Mammary epithelial cell (primary cell): ENCODE results near the gene DLK2.

Experiments used
- EZH2 ChIP-seq: IDR thresholded peaks from 2 replicates; pipeline ENCODE4 v1.6.1; 2012; ENCODE audit warnings: low read length, inconsistent platforms, borderline replicate concordance
- TF ChIP-seq, protein P1 (sequence below), 2 donors: IDR thresholded peaks in 1 of 2; conservative IDR thresholded peaks in 1 of 2; 2 replicates each; pipeline ENCODE4 v1.5.1; 2011 to 2012; ENCODE audit warnings: inconsistent platforms in 2 of 2, low read length in 2 of 2, mild to moderate bottlenecking in 2 of 2, control low read depth in 1 of 2, low read depth in 1 of 2; ENCODE audit not compliant: insufficient read depth in 1 of 2; ENCODE audit errors: extremely low read depth in 1 of 2

GRCh38 chr6:43464337-43464736 is 9.0 kb upstream of the DLK2 start:
- TF ChIP-seq, protein P1, sequence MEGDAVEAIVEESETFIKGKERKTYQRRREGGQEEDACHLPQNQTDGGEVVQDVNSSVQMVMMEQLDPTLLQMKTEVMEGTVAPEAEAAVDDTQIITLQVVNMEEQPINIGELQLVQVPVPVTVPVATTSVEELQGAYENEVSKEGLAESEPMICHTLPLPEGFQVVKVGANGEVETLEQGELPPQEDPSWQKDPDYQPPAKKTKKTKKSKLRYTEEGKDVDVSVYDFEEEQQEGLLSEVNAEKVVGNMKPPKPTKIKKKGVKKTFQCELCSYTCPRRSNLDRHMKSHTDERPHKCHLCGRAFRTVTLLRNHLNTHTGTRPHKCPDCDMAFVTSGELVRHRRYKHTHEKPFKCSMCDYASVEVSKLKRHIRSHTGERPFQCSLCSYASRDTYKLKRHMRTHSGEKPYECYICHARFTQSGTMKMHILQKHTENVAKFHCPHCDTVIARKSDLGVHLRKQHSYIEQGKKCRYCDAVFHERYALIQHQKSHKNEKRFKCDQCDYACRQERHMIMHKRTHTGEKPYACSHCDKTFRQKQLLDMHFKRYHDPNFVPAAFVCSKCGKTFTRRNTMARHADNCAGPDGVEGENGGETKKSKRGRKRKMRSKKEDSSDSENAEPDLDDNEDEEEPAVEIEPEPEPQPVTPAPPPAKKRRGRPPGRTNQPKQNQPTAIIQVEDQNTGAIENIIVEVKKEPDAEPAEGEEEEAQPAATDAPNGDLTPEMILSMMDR (conservative IDR thresholded peaks at IDR 0.05 in 1 of 2, IDR thresholded peaks at IDR 0.05 in 1 of 2; ENCODE audit: extremely low read depth in 1 of 2, insufficient read depth in 1 of 2, low read depth in 1 of 2, low read length in 2 of 2): no peak
- TF ChIP-seq EZH2: no peak
